CD4-positive, alpha-beta T cell treated with Interleukin-4 for 4 hours (primary cell): ENCODE data around the gene FAM180B.
"Not testable (repeated sequence)": the region's sequence is repeated elsewhere in the genome, so short reads cannot be mapped to it uniquely, and the experiment has no call there.

Experiments used
- DNase-seq: peaks from one replicate; pipeline ENCODE4 v3.0.0-alpha.2; 2020

FAM180B gene

GRCh38 chr11:47599902-47600301 is 13.4 kb downstream of the FAM180B start:
- no peak for DNase-seq

GRCh38 chr11:47603295-47603694 is 16.8 kb downstream of the FAM180B start:
- no peak for DNase-seq

GRCh38 chr11:47605921-47606320 is 19.4 kb downstream of the FAM180B start:
- no peak for DNase-seq

- no peak for DNase-seq
Observed at GRCh38 chr11:47606731-47607130, 20.3 kb downstream of the FAM180B start.

GRCh38 chr11:47607380-47607779 is 20.9 kb downstream of the FAM180B start:
- DNase-seq = no peak

GRCh38 chr11:47609675-47610074 is 23.2 kb downstream of the FAM180B start:
- DNase-seq = no peak

- no peak for DNase-seq
Observed at GRCh38 chr11:47611348-47611794, 24.9 kb downstream of the FAM180B start.

GRCh38 chr11:47615249-47615648 is 28.8 kb downstream of the FAM180B start:
- DNase-seq = no peak

GRCh38 chr11:47616726-47617416 is 30.4 kb downstream of the FAM180B start:
- no peak for DNase-seq

GRCh38 chr11:47617417-47617809 is 30.9 kb downstream of the FAM180B start:
- no peak for DNase-seq

- no peak for DNase-seq
Observed at GRCh38 chr11:47620836-47621378, 34.4 kb downstream of the FAM180B start.

GRCh38 chr11:47626234-47626633 is 39.8 kb downstream of the FAM180B start:
- no peak for DNase-seq

GRCh38 chr11:47628026-47628425 is 41.5 kb downstream of the FAM180B start:
- no peak for DNase-seq

- no peak for DNase-seq
Observed at GRCh38 chr11:47631473-47631872, 45.0 kb downstream of the FAM180B start.

GRCh38 chr11:47636331-47636730 is 49.9 kb downstream of the FAM180B start:
- not testable (repeated sequence) for DNase-seq
